Body of pancreas (tissue), 4 donors: ENCODE data around the gene EPSTI1. TPM values are rescaled to one million over a fixed set of nuclear protein-coding genes. Genes with fewer than 3 reads are reported as not detected.

Source experiments
- ATAC-seq: fragments of 150-250 bp; one replicate; pipeline ENCODE4 v1.9.1; 2016
- DNase-seq, 4 donors: peaks; one replicate each; pipeline ENCODE4 v3.0.0-alpha.2; 2019
- H3K27ac ChIP-seq, 4 donors: fragments of 200-600 bp; sonication (generic); 1 replicate in 3 of 4; 2 replicates in 1 of 4; pipeline versions ENCODE4 v1.5.1 to v1.6.1; 2016 to 2019; ENCODE audit warnings: mild to moderate bottlenecking in 1 of 4, mixed read lengths in 1 of 4, moderate library complexity in 1 of 4
- H3K27me3 ChIP-seq, 2 donors: fragments of 200-600 bp; sonication (generic); one replicate each; pipeline ENCODE4 v1.6.0; 2016; ENCODE audit warnings: mild to moderate bottlenecking in 1 of 2
- H3K36me3 ChIP-seq, 2 donors: fragments of 200-600 bp; sonication (generic); replicated peaks in 1 of 2; 2 replicates each; pipeline ENCODE4 v1.5.1; 2016; ENCODE audit warnings: low read depth in 2 of 2; ENCODE audit not compliant: insufficient read depth in 1 of 2
- H3K4me1 ChIP-seq: fragments of 200-600 bp; sonication (generic); one replicate; pipeline ENCODE4 v1.6.0; 2016
- H3K4me3 ChIP-seq, 2 donors: fragments of 200-600 bp; sonication (generic); 1 replicate in 1 of 2; 2 replicates in 1 of 2; pipeline ENCODE4 v1.5.1; 2016 to 2019
- H3K9me3 ChIP-seq, 3 donors: fragments of 200-600 bp; sonication (generic); 1 replicate in 2 of 3; 2 replicates in 1 of 3; pipeline ENCODE4 v1.5.1; 2016
- POLR2A ChIP-seq, 3 donors: fragments of 450-650 bp; IDR thresholded peaks; one replicate each; pipeline ENCODE4 v1.6.1; 2016; ENCODE audit warnings: antibody characterized with exemption in 3 of 3, mild to moderate bottlenecking in 2 of 3
- WGBS, 2 donors: methylation state at CpG; one replicate each; pipeline ENCODE4 v1.1.5; 2017; 5-methylcytosine and 5-hydroxymethylcytosine counted together
- intact Hi-C: fragments of 100-400 bp; cut with DNase I; formaldehyde crosslinking; loops from one replicate; pipeline ENCODE4 v1.15.1; 2023
- total RNA-seq, 2 donors: library from RNA; depleted of rRNA; stranded (reverse); fragments of >200 nt; gene quantifications; one replicate each; pipeline ENCODE4 v1.1.0, GENCODE V29; 2016
- TF ChIP-seq, protein P1 (sequence below), 7 experiments: fragments of 450-650 bp in 4 of 7; fragments of 200-600 bp in 3 of 7; sonication (generic) in 3 of 7; IDR thresholded peaks; one replicate each; pipeline ENCODE4 v1.5.1; 2016 to 2019; ENCODE audit warnings: antibody characterized with exemption in 7 of 7

EPSTI1 gene
- total RNA-seq, 2 donors from 2014 or later = 1.6 to 6.6 TPM

- no peaks in the 10 kb centered on the region for H3K9me3 ChIP-seq
- no peak overlapping the region for H3K4me3 ChIP-seq
- ATAC-seq = no peak
- intact Hi-C loops = no loop called here
- H3K36me3 ChIP-seq = no peaks in the 10 kb centered on the region
- TF ChIP-seq, protein P1, sequence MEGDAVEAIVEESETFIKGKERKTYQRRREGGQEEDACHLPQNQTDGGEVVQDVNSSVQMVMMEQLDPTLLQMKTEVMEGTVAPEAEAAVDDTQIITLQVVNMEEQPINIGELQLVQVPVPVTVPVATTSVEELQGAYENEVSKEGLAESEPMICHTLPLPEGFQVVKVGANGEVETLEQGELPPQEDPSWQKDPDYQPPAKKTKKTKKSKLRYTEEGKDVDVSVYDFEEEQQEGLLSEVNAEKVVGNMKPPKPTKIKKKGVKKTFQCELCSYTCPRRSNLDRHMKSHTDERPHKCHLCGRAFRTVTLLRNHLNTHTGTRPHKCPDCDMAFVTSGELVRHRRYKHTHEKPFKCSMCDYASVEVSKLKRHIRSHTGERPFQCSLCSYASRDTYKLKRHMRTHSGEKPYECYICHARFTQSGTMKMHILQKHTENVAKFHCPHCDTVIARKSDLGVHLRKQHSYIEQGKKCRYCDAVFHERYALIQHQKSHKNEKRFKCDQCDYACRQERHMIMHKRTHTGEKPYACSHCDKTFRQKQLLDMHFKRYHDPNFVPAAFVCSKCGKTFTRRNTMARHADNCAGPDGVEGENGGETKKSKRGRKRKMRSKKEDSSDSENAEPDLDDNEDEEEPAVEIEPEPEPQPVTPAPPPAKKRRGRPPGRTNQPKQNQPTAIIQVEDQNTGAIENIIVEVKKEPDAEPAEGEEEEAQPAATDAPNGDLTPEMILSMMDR (IDR thresholded peaks at IDR 0.05) = no peak
- no peak for TF ChIP-seq POLR2A (IDR thresholded peaks at IDR 0.05)
- H3K27ac ChIP-seq = no peak overlapping the region
- no peaks in the 10 kb centered on the region for H3K4me1 ChIP-seq
- no peak for DNase-seq
- no peaks in the 10 kb centered on the region for H3K27me3 ChIP-seq
- WGBS, 2 donors = 23 to 41% methylated on average over 3 of the region's 3 CpGs
Measured at GRCh38 chr13:42847891-42848663, 144.0 kb downstream of the EPSTI1 start.

DNA sequence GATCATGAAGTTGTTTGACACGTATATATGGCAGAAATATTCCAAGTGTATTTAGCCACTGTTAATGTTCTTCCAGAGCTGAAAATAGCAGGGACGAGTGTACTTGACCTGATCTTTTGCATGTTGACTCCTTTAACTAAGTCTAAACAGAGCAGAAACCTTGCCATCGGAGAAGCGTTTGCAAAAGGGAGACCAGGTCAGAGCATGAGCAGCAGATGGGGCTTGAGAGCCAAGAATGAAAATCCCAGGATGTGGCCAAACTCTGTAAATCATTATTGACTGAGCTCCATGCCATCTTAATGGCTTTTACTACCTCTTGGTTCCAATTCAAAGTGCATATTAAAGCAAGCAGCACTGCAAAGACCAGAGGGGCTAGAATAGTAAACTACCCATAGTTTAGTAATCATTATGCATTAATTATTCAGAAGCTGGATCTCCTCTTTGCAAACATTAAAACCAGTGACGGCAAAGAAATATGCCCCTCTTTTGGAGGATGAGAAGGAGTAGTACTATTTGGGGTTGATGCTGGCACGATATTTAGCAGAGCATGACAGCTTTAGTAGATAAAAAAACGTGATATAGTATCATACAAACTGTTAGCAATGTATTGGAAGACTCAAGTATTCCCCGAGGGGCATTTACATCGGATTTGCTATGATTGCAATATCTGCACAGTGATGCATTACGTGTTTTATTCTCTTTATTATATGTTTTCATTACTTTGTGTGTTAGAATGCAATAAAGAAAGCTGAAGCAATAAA is 154.9 kb downstream of the EPSTI1 start:
- WGBS, 2 donors = 37 to 43% methylated on average over 10 of the region's 10 CpGs
- TF ChIP-seq, protein P1 (IDR thresholded peaks at IDR 0.05) = peak in 4 of 7 experiments; percentile 30 to 40 (median 38)
- no peak for TF ChIP-seq POLR2A (IDR thresholded peaks at IDR 0.05)
- H3K27ac ChIP-seq = no peak overlapping the region
- H3K4me3 ChIP-seq = no peak overlapping the region
- ATAC-seq = peak; percentile 59
- no peaks in the 10 kb centered on the region for H3K9me3 ChIP-seq
- H3K4me1 ChIP-seq = no peaks in the 10 kb centered on the region
- intact Hi-C loops = no loop called here
- no peaks in the 10 kb centered on the region for H3K36me3 ChIP-seq
- peak; percentile 16 to 44 (median 30) for DNase-seq
- no peaks in the 10 kb centered on the region for H3K27me3 ChIP-seq

Other genes with a start within 250 kb of the EPSTI1 start
- gene FAM216B, start 210.7 kb downstream of the EPSTI1 start, total RNA-seq = under 1 TPM in 1 of 2 donors, not detected in 1; under 0.01 TPM
- gene DNAJC15, start 31.3 kb upstream of the EPSTI1 start, total RNA-seq = 1 to 10 TPM; 4.9 to 5.2 TPM